ENCODE results near the gene PET100.

PET100 gene

DNA sequence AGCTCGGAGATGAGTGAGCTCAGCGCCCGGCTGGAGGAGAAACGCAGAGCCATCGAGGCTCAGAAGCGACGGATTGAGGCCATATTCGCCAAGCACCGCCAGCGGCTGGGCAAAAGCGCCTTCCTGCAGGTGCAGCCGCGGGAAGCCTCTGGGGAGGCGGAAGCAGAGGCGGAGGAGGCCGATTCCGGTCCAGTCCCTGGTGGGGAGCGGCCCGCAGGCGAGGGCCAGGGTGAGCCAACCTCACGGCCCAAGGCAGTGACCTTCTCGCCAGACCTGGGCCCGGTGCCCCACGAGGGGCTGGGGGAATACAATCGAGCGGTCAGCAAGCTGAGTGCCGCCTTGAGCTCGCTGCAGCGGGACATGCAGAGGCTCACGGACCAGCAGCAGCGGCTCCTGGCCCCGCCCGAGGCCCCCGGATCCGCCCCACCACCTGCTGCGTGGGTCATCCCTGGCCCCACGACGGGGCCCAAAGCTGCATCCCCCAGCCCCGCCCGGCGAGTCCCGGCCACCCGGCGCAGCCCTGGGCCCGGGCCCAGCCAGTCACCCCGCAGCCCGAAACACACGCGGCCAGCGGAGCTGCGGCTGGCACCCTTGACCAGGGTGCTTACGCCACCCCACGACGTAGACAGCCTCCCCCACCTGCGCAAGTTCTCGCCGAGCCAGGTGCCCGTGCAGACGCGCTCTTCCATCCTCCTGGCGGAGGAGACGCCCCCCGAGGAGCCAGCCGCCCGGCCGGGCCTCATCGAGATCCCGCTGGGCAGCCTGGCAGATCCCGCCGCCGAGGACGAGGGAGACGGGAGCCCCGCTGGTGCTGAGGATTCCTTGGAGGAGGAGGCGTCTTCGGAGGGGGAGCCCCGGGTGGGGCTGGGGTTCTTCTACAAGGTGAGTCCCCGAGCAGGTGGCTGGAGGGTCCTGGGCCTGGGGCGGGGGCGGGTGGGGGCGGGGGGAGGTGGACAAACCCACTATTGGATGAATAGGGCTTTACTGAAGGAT is 17.0 kb upstream of the PET100 start:
- FAIRE-seq = no peak

DNA sequence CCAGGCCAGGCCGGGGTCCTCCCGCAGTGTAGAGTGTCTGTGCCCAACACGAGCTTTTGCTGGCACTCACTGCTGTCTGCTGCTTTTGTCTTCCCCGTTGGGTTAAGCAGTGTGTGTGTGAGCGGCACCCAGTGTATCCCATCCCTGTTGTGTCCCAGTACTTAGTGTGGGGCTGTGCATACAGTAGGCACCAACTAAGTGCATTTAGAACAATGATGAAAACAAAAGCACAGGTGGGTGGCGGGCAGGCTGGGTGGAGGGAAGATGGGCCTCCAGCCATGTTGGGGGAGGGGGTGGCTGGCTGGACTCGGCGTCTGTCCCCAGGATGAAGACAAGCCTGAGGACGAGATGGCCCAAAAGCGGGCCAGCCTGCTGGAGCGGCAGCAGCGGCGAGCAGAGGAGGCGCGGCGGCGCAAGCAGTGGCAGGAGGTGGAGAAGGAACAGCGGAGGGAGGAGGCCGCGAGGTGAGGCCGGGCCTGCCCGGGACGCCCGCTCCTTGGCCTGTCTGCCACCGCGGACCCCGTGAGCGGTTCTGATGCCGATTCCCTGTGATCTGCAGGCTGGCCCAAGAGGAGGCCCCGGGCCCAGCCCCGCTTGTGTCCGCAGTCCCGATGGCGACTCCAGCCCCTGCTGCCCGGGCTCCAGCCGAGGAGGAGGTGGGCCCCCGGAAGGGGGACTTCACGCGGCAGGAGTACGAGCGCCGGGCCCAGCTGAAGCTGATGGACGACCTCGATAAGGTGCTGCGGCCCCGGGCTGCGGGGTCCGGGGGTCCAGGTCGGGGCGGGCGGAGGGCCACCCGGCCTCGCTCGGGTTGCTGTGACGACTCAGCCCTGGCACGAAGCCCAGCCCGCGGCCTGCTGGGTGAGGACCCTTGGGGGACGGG is 14.5 kb upstream of the PET100 start:
- FAIRE-seq = no peak

DNA sequence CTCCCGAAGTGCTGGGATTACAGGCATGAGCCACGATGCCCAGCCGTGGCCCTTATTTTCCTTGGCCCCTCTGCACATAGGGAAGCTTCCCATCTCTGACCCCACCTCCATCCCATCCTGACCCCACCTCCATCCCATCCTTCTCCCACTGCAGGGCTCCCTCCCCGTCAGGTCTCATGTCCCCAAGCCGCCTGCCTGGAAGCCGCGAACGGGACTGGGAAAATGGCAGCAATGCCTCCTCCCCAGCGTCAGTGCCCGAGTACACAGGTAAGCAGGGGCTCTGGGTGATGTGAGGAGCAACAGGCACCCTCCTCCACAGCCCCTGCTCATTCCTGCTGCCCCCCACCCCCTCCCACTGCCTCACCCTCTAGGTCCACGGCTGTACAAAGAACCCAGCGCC is 12.4 kb upstream of the PET100 start:
- no peak for FAIRE-seq

DNA sequence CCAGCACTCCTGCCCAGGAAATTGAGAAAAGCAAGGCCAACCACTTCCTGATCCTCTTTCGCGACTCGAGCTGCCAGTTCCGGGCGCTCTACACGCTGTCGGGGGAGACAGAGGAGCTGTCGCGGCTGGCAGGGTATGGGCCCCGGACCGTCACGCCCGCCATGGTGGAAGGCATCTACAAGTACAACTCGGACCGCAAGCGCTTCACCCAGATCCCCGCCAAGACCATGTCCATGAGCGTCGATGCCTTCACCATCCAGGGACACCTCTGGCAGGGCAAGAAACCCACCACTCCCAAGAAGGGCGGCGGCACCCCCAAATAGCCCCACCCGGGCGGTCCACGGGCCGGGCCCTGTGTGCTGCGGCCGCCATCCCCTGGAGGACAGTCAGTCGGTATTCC is 11.9 kb upstream of the PET100 start:
- FAIRE-seq = no peak

DNA sequence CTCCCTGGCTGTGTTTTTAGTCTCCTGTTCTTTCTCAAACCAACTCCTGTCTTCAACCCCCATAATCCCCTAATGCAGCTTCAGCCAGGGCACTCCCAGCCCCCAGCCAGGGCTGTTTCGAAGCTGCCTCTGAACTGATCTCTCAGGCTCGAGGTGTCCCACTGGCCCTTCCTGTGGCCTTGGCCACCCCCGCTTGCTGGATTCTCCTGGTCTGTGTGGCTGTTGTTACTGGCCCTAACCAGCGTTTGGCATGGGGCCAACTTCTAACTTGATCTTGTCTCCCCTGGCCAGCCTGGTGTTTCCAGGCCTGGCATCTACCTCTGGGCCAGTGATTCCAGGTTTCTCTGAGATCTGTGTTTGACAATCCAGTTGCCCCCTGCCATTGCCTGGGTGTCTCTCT is 11.2 kb upstream of the PET100 start:
- FAIRE-seq = no peak

DNA sequence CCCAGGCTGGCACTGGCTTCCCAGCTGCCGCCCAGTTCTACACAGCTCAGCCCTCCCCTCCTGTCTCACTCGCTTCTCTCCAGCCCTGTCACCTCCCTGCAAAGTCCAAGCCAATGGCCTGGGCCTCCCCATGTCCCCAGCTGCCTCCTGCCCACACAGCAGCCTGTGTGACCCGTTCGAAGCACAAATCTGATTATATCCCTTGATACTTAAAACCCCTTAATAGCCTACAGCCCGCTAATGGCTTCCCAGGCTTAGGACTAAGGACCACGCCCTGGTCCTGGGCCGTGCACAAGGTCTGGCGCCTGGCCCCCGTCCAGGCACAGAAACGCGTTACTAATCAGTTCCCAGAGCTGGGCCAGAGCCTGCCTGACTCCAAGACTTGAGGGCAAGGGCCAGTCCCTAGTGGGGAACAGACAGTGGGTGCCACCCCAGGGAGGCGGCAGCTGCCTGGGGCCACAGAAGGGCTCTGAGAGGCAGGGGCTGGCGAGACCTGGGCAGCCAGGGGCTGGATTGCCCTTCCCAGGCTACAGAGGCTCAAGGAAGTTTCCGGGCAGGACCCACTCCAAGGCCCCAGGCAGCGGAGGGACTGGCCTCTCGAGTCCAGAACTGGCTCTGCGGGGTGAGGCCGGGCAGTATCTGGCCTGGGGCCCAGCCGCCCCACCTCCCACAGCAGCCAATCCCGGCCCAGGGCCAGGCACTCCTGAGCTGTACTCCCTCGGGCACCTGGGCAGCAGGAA is 10.7 kb upstream of the PET100 start:
- no peak for FAIRE-seq

DNA sequence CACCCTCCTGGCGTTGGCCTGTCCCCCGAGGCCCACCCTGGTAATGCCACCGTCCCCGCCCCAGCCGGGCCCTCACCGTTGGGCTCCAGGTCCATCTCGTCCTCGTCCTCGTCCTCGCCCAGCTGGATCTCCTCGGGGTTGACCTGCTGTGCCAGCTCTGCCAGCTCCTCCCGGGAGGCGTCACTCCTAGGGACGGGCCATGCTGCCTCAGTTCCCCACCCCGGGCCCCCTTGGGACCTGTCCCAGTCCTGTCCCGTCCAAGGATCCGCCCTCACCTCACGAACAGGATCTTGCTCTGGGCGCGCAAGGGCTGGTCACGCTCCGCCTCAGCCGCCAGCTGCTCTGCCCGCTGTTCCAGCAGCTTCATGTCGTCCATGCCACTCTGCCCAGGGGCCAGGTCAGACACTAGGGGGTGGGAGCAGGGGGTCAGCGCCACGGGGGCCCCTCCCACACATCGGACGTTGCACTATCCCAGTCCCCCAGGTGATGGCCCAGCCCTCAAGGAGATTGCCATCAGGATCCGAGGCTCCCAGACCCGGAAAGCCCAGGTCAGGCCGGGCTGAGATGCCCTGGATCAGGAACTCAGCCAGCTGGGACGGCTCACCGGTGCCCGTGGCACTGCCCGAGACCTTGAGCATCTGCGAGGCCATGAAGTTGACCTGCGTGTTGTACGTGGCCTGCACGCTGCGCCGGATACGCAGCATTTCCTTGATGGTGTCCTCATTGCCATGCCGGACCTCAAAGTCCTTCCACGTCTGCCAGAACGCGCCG is 9.7 kb upstream of the PET100 start:
- no peak for FAIRE-seq

DNA sequence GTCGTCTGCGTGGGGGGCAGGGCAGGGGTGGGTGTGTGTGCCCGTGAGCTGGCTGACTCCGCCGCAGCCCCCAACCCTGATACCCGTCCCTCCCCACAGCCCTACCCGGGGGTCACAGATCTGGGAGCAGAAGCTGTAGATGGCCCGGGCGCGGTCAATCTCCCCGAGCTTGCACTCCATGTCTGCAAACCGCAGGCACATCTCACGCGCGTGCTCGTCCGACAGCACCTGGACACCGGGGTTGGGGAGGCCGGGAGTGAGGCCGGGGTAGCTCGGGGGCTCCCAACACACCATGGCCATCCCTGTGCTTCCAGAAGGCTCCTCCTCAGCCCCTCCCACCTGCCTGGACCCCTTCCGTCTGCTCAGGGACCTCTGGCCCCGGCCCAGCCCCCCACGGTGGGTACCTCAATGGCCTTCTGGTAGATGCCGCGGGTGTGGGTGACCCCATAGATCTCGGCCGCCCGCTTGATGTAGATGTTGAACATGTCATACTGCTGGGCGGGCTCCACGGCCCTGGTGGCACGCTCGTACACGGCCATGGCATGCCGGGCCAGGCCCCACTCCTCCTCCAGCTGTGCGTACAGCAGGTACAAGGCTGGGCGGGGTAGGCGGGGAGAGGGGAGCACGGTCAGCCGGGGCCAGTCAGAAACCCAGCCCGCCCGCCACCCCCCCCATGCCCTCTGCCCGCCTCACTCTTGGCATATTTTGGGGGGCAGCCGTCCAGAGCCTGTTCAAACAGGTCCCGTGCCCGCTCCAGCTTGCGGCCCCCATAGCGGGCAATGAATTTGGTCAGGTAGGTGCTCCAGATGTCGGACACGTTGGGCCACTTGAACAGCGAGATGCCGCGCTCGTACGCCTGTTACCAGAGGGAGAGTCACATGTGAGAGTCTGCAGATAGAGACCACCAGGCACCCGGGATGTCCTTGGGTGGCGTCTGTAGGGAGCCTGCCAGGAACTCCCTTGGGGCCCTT is 8.9 kb upstream of the PET100 start:
- FAIRE-seq = no peak

DNA sequence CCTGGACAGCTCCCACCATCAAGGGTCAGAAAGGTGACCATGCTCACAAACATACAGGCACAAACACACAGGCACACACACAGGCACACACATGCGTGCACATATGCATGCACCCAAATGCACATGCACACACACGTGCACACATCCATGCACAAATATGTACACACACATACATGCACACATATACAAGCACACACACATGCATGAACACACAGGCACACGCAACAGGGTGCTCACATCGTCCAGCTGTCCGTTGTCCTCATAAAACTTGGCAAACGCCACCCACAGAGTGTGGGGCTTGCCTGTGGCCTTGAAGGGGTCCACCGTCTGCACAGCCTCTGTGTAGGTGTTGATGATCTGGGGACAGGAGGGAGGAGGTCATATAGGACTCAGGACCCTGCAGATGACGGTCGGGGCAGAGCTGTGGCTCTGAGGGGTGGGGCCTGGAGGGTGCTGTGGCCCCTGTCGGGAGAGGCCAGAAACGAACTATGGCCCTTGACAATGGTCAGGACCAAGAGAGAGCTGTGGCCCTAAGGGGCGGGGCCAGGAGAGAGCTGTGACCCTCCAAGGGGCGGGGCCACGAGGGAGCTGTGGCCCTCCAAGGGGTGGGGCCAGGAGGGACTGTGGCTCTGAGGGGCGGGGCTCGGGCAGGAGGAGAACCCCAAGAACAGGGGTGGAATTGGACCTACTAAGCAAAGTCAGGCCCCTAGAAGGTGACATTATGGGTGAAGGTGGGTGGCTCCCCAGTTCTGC is 6.5 kb upstream of the PET100 start:
- FAIRE-seq = no peak

DNA sequence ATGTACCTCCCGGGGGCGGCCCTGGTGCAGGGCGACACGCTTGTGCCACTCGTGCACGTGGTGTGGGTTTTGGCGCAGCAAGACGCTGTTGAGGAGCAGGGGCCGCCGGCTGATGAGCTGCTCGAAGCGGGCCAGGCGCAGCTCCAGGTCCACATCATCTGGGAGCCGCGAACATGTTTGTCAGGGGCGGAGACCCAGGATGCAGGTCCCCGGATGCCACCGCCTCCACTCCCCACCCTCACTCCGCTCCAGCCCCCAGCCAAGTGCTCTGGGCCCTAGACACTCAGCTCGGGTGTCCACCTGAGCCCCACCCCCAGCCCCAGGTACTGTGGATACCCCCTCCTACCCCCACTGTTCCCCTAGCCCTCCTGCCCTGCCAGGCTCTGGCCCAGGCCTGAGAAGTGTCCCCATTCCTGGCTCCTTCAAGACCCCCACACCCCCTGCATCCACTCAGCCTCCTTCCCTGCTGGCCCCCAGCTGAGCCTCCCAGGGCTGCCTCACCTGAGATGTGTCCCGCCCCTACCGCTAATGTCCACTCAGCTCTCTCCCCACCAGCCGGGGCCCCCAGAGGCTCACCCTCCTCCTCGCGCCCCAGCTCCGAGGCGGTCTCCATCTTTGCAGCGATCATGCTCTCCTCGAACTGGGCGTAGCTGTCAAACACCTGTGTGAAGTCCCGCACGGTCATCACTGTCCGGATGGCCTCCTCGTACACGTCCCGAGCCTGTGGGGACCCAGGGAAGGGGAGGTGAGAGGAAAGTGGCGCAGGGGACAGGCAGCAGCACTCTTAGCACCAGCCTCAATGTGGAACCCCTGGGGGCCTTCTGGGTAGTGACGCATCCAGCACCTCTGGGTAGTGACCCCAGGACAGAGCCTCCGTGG is 5.6 kb upstream of the PET100 start:
- no peak for FAIRE-seq

DNA sequence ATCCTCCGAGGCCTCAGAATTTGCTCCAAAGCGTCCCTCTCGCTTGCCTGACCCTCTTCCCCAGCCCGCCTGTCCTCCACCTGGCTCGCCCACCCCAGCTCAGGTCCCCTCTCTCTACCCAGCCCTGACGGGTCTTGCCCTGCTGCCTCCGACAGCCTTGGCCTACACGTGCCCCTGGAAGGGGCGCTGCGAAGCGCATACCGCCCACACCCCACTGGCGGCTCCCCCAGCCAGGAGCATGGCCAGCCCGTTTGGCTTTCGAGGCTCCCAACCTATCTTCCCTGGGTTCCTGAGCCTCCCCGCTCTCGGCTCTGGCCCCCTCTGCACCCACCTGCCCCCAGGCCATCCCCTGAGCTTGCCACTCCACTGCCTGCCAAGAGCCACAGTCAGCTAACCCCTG is 4.8 kb upstream of the PET100 start:
- no peak for FAIRE-seq

DNA sequence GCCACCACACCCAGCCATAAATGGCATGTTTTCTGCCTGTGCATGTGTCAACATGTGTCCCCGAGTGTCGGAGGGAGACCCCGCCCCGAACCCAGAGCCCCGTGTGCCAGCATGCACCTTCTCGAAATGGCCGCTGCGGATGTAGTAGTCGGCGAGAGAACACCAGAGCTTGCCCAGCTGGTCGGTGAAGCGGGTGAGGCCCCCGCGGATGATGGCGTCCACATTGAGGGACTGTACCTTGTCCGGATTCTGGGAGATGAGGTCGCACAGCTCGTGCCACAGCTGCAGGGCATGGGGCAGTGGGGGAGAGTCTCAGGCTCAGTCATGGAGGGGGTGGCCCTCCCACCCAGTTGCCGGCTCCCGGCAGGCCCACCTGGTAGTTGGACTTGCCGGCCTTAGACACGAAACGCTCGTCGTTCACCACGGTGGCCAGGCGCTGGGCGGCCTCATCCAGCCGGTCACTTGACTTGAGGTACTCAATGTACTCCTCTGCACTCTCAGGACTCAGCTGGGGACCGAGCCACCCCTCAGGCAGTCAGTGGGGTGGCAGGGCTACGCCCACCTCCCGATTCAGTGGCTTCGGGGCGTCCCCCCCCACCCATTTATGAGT is 3.7 kb upstream of the PET100 start:
- FAIRE-seq = no peak

DNA sequence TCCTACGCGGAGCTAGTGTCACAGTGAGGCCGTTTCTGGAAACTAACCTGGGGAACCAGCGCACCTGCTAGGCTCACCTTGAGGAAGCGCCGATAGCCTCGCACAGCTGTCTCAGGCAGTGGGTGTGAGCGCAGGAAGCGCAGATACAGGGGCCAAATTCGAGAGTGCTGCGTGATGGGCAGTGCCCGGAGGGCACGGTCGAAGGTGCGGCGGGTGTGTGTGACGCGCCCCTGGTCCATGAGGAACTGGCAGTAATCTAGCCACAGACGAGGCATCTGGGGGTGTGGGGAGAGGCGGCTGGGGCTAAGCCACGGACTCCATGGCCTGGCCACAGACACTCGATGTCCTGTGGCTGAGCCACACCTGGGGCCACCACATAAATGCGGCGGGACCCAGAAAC is 2.4 kb upstream of the PET100 start:
- FAIRE-seq = no peak

DNA sequence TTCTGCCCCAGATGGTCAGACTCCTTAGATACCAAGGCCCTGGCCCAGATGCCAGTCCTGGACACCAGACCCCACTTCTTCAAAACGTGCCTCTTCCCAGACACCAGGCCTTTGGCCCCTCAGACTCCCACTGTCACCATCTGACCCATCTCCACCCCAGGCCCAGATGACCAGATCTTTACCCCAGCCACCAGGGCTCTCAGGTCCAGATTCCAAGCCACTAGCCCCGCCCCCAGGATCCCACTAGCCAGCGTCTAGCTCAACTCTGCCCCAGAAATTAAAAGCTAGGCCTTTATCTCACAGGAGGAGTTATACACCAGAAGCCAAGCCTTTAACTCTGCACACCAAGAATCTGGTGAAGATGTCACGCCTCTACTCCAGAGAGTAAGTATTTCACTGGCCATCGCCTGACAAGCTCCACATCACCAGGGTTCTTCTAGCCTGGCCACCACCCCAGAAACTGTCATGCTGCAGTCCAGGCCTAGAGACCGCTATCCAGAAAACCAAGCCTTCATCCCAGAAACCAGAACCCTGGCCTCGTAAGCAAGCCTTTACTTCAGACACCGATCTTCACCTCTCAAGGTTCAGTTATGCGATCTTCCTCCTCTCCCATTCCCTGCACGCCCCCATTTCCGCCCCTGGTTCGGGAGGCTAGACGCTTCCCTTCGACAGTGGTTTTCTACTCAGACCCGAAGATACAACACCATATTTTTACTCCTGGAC is 843 bp upstream of the PET100 start:
- no peak for FAIRE-seq

DNA sequence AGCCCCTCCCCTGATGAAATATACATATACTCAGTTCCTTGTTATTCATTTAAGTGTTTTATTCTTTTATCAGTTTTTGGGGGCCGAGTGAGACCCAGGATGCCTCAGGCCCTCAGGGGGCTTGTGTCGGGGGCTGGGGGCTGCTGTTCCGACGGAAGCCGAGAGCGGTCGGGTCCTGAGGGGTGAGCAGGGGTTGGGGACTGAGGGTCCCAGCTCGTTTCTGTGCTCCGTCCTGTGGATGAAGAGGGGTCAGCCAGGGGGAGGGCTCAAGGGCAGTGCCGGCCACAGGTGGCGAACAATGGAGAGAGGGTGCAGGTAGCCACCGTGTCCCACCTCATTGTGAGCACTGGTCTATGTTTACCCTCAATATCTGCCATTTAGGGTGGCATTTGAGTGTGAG is 2.0 kb downstream of the PET100 start:
- FAIRE-seq = no peak

DNA sequence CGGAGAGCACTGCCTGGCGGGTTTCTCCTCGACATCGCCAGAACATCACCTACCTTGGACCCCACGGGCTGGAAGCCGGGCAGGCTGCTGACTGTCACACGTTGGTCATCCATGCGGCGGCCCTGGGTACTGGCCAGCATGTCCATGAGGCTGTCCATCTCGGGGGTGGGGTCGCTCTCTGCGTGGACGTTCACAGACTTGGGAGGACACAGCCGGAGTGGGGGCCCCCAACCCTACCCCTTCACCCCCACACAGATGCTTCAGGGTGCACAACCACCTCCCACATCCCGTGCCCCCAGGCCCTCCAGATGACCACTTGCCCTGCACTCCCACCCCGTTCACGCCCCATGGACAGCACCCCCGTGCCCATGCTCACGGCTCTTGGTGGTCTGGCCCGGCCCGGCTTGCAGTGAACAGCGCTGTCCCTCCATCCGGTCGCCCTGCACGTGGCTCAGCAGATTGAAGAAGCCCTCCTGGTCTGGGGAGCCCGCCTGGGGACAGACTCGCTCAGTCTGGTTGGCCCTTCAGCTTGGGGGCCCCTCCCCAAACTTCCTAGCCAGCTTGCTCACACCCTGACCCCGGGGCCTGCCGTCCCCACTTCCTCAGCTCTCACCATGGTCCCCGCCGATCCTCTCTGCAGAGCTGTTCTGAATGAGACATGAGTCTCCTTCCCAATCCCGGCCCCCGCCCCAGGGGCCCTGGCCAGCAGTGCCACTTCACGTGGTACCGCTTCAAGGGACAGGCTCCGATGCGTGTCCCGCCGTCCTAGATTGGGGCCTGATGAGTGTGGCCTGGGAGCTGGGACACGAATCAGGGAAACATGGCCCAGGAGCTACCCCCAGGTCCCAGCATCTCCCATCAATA is 3.0 kb downstream of the PET100 start:
- FAIRE-seq = no peak

DNA sequence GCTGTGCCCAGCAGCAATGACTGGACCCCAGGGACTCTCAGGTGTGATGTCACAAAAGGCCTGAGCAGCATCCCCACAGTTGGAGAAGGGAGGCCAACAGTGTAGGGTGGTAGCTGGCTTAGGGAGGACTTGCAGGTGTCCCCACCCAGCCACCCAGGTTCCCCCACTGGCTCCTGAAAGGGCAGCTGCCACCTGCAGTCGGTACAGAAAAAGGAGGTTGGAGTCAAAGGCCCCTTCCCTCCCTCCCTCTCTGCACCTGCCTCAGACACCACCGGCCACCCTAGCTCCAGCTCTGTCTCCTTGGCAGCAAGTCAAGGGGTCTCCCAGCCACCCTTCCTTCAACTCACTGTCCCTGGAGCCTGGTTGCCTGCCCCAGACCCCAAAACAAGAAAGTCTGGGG is 4.1 kb downstream of the PET100 start, which contains the start of gene PCP2:
Gene PCP2 (minus strand): TSS at position 22 of the 400 bp plus-strand sequence. CDS start 262 bp downstream, outside the sequence.
- FAIRE-seq = no peak

Data from TTC549 (cell line).